Measurements from ENCODE around the gene PTCH1. TPM values are rescaled to one million over a fixed set of nuclear protein-coding genes. Genes with fewer than 3 reads are reported as not detected.
A peak's percentile ranks its signal among the peaks of the same experiment; 100 is the strongest.

PTCH1 gene
- total and polyA plus RNA-seq, 8 donors: 5.4 to 22.6 (median 14.7) TPM

- 82 to 86% methylated on average over 3 of the region's 3 CpGs for WGBS, 2 donors
- no peaks in the 10 kb centered on the region for H3K9me3 ChIP-seq
- H3K36me3 ChIP-seq: no peaks in the 10 kb centered on the region
- H3K27me3 ChIP-seq: no peaks in the 10 kb centered on the region
- no peak for TF ChIP-seq CTCF (IDR thresholded peaks at IDR 0.05)
- H3K27ac ChIP-seq: no peak overlapping the region
- ATAC-seq (no peak), DNase-seq (no peak), FAIRE-seq (no peak)
- H3K4me3 ChIP-seq: no peak overlapping the region
- peaks cover 0 to 20% (median 15%) of the 10 kb centered on the region in 3 donors for H3K4me1 ChIP-seq
- intact Hi-C loops (cut with DNase I): no loop called here
These were observed 14.5 kb downstream of the PTCH1 start for GRCh38 chr9:95502248-95502647.

- Histone ChIP-seq H3K27me3 (no peaks in the 10 kb centered on the region), H3K9me3 (no peaks in the 10 kb centered on the region), H3K4me1 (peaks cover 0 to 15% (median 14%) of the 10 kb centered on the region in 3 donors), H3K36me3 (no peaks in the 10 kb centered on the region), H3K4me3 (no peak overlapping the region), H3K27ac (no peak overlapping the region)
- no peak for TF ChIP-seq CTCF (IDR thresholded peaks at IDR 0.05)
- intact Hi-C loops (cut with DNase I): no loop called here
- no peak for FAIRE-seq
- DNase-seq: no peak
- ATAC-seq: peak in 1 of 4 donors; percentile 26
- WGBS, 2 donors: 55 to 61% methylated on average over 9 of the region's 9 CpGs
These were observed 16.9 kb downstream of the PTCH1 start for GRCh38 chr9:95499847-95500246.

GRCh38 chr9:95499046-95499676 is 17.6 kb downstream of the PTCH1 start:
- TF ChIP-seq CTCF (IDR thresholded peaks at IDR 0.05): no peak
- no peak overlapping the region for H3K4me3 ChIP-seq
- no peaks in the 10 kb centered on the region for H3K36me3 ChIP-seq
- H3K27ac ChIP-seq: no peak overlapping the region
- FAIRE-seq: no peak
- no peak for DNase-seq
- no peaks in the 10 kb centered on the region for H3K9me3 ChIP-seq
- H3K27me3 ChIP-seq: no peaks in the 10 kb centered on the region
- H3K4me1 ChIP-seq: peaks cover 0 to 10% (median 7%) of the 10 kb centered on the region in 3 donors
- 87 to 91% methylated on average over 6 of the region's 6 CpGs for WGBS, 2 donors
- intact Hi-C loops (cut with DNase I): no loop called here
- no peak for ATAC-seq

GRCh38 chr9:95498641-95499040 is 18.1 kb downstream of the PTCH1 start:
- TF ChIP-seq CTCF (IDR thresholded peaks at IDR 0.05): no peak
- Histone ChIP-seq H3K4me3 (no peak overlapping the region), H3K4me1 (peaks cover 0 to 8% (median 4%) of the 10 kb centered on the region in 3 donors), H3K9me3 (no peaks in the 10 kb centered on the region), H3K27ac (no peak overlapping the region), H3K36me3 (no peaks in the 10 kb centered on the region), H3K27me3 (no peaks in the 10 kb centered on the region)
- DNase-seq (no peak), ATAC-seq (no peak), FAIRE-seq (no peak)
- intact Hi-C loops (cut with DNase I): no loop called here
- WGBS, 2 donors: 64 to 70% methylated on average over 4 of the region's 4 CpGs

- FAIRE-seq: no peak
These were observed 19.0 kb downstream of the PTCH1 start for GRCh38 chr9:95497772-95498171.

More at GRCh38 chr9:95497772-95498171, 19.0 kb downstream of the PTCH1 start:
- 68 to 76% methylated on average over 3 of the region's 3 CpGs for WGBS, 2 donors
- no peaks in the 10 kb centered on the region for H3K36me3 ChIP-seq
- DNase-seq (no peak), ATAC-seq (no peak)
- TF ChIP-seq CTCF (IDR thresholded peaks at IDR 0.05): no peak
- peaks cover 0 to 4% (median 1%) of the 10 kb centered on the region in 3 donors for H3K4me1 ChIP-seq
- H3K9me3 ChIP-seq: no peaks in the 10 kb centered on the region
- no peak overlapping the region for H3K4me3 ChIP-seq
- no peak overlapping the region for H3K27ac ChIP-seq
- no peaks in the 10 kb centered on the region for H3K27me3 ChIP-seq
- intact Hi-C loops (cut with DNase I): no loop called here

Measured in pancreas (tissue), 10 donors.